Upper lobe of left lung (tissue), 4 donors: ENCODE data around the gene HSD17B10.

ENCODE experiments used
- CTCF ChIP-seq, 6 experiments: fragments of 450-650 bp in 4 of 6; fragments of 200-600 bp in 2 of 6; sonication (generic) in 2 of 6; IDR thresholded peaks; one replicate each; pipeline ENCODE4 v1.5.1; 2016 to 2019; ENCODE audit warnings: antibody characterized with exemption in 6 of 6
- EP300 ChIP-seq, 4 donors: sonication (generic); formaldehyde crosslinking; IDR thresholded peaks; one replicate each; pipeline ENCODE4 v1.5.1; 2017; ENCODE audit warnings: antibody characterized with exemption in 4 of 4, control low read depth in 2 of 4
- POLR2A ChIP-seq, 4 donors: fragments of 450-650 bp; IDR thresholded peaks; one replicate each; pipeline ENCODE4 v1.5.1; 2016 to 2017; ENCODE audit warnings: antibody characterized with exemption in 4 of 4, mild to moderate bottlenecking in 2 of 4
- POLR2AphosphoS5 ChIP-seq, 2 donors: sonication (generic); formaldehyde crosslinking; IDR thresholded peaks; one replicate each; pipeline ENCODE4 v1.5.1; 2017; ENCODE audit warnings: antibody characterized with exemption in 2 of 2

GRCh38 chrX:53398216-53398615 is 36.0 kb downstream of the HSD17B10 start:
- TF ChIP-seq POLR2A (IDR thresholded peaks at IDR 0.05) (no peak), POLR2AphosphoS5 (IDR thresholded peaks at IDR 0.05) (no peak), CTCF (IDR thresholded peaks at IDR 0.05) (no peak), EP300 (IDR thresholded peaks at IDR 0.05) (no peak)
